ENCODE data around the gene PRKG1.

DNA sequence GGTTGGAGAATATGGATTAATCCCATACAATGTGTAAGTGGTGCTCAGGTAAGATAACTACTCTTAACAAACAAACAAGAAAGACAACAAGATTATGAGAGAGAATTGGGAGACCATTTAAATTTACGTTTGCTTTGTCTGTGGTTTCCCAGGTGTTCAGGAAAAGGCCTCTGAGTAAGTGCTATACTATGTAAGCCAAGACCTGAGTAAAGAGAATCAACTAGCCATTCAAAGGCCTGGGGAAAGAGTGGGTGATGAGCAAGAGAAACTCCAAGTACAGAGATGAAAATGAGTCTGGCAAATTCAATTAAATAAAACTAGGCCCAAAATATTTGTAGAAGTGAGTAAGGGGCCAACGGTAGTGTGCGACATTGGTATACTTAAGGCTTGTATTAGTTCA, 615.2 kb downstream of the PRKG1 start:
- TF ChIP-seq CTCF (IDR thresholded peaks at IDR 0.05) (no peak), POLR2A (IDR thresholded peaks at IDR 0.05) (no peak)
